HepG2 (cell line): ENCODE results near the gene C1S. TPM values are rescaled to one million over a fixed set of nuclear protein-coding genes. Genes with fewer than 3 reads are reported as not detected.

Experiments
- DR1 ChIP-seq: sonication (generic); formaldehyde crosslinking; IDR thresholded peaks from 2 replicates; pipeline ENCODE4 v1.8.0; 2021; ENCODE audit warnings: mild to moderate bottlenecking, missing genetic modification reagents, inconsistent platforms
- EP300 ChIP-seq, 3 experiments: sonication (generic) in 1 of 3; formaldehyde crosslinking in 1 of 3; IDR thresholded peaks; 2 replicates each; pipeline versions ENCODE4 v1.5.1 to v1.6.1; 2011 to 2020; ENCODE audit warnings: low read depth in 2 of 3, low read length in 2 of 3, borderline replicate concordance in 1 of 3, improper control_type of control experiment in 1 of 3, mild to moderate bottlenecking in 1 of 3, missing genetic modification reagents in 1 of 3, moderate library complexity in 1 of 3
- FOXP4 ChIP-seq: sonication (generic); formaldehyde crosslinking; IDR thresholded peaks from 2 replicates; pipeline ENCODE4 v1.4.0; 2020; ENCODE audit warnings: missing genetic modification reagents
- HDAC1 ChIP-seq: sonication (generic); formaldehyde crosslinking; IDR thresholded peaks from 2 replicates; pipeline ENCODE4 v1.5.1; 2020; ENCODE audit warnings: mild to moderate bottlenecking, missing genetic modification reagents
- MIXL1 ChIP-seq: IDR thresholded peaks from 2 replicates; pipeline ENCODE4 v1.6.1; 2016
- PRDM10 ChIP-seq: sonication (generic); formaldehyde crosslinking; IDR thresholded peaks from 2 replicates; pipeline ENCODE4 v1.4.0; 2020; ENCODE audit warnings: low read depth, missing genetic modification reagents
- RBM39 ChIP-seq: fragments of 200-400 bp; formaldehyde crosslinking; IDR thresholded peaks from one replicate; pipeline ENCODE4 v1.6.1; 2018; ENCODE audit warnings: antibody characterized with exemption, mild to moderate bottlenecking, low read depth, low read length; ENCODE audit not compliant: poor library complexity, severe bottlenecking
- TRAFD1 ChIP-seq: sonication (generic); formaldehyde crosslinking; IDR thresholded peaks from 2 replicates; pipeline ENCODE4 v1.5.1; 2020; ENCODE audit warnings: missing genetic modification reagents, mild to moderate bottlenecking, borderline replicate concordance
- ZNF253 ChIP-seq: sonication (generic); formaldehyde crosslinking; IDR thresholded peaks from 2 replicates; pipeline ENCODE4 v1.8.0; 2022; ENCODE audit warnings: mild to moderate bottlenecking, missing genetic modification reagents, borderline replicate concordance
- ZNF280D ChIP-seq: sonication (generic); formaldehyde crosslinking; IDR thresholded peaks from 2 replicates; pipeline ENCODE4 v1.5.1; 2020; ENCODE audit warnings: mild to moderate bottlenecking, missing genetic modification reagents
- ZNF543 ChIP-seq: sonication (generic); formaldehyde crosslinking; IDR thresholded peaks from 2 replicates; pipeline ENCODE4 v1.4.0; 2020; ENCODE audit warnings: mild to moderate bottlenecking, missing genetic modification reagents
- ZNF547 ChIP-seq: sonication (generic); formaldehyde crosslinking; IDR thresholded peaks from 2 replicates; pipeline ENCODE4 v1.5.1; 2020; ENCODE audit warnings: mild to moderate bottlenecking, missing genetic modification reagents
- ZNF550 ChIP-seq: sonication (generic); formaldehyde crosslinking; IDR thresholded peaks from 2 replicates; pipeline ENCODE4 v1.4.0; 2020; ENCODE audit warnings: mild to moderate bottlenecking, missing genetic modification reagents, borderline replicate concordance
- ZNF746 ChIP-seq: sonication (generic); formaldehyde crosslinking; IDR thresholded peaks from 2 replicates; pipeline ENCODE4 v1.8.0; 2022; ENCODE audit warnings: mild to moderate bottlenecking, missing genetic modification reagents
- ZNF770 ChIP-seq: sonication (generic); formaldehyde crosslinking; IDR thresholded peaks from 2 replicates; pipeline ENCODE4 v1.5.0; 2020; ENCODE audit warnings: mild to moderate bottlenecking, missing genetic modification reagents
- ZNF883 ChIP-seq: sonication (generic); formaldehyde crosslinking; IDR thresholded peaks from 2 replicates; pipeline ENCODE4 v1.5.1; 2020; ENCODE audit warnings: mild to moderate bottlenecking, missing genetic modification reagents; ENCODE audit errors: not compliant biosample characterization
- polyA plus RNA-seq, 8 experiments: library from polyadenylated mRNA; depleted of rRNA in 3 of 8; stranded (reverse) in 7 of 8; unstranded in 1 of 8; fragments of >200 nt; fragmentation: Illumina TruSeq in 4 of 8; extraction: Trizol in 4 of 8; gene quantifications; 2 replicates each; pipeline versions ENCODE4 v1.2.1 to v1.2.3, GENCODE V29; 2011 to 2016; ENCODE audit warnings: low read depth in 4 of 8, missing spikeins in 1 of 8, mixed read lengths in 1 of 8; ENCODE audit not compliant: insufficient read depth in 1 of 8
- total RNA-seq, 5 experiments: library from RNA; depleted of rRNA; stranded (reverse); fragments of >200 nt; fragmentation: Illumina TruSeq; extraction: Trizol; gene quantifications; 2 replicates each; pipeline ENCODE4 v1.2.3, GENCODE V29; 2016; ENCODE audit warnings: low read depth in 1 of 5

C1S gene
- total and polyA plus RNA-seq, 2 of the 13 experiments (the other 11 are each of a cell fraction or from before 2014, with no cell fraction given): 14.5 to 18.2 TPM

- TF ChIP-seq ZNF280D (CRISPR knock-in tag): no peak
- no peak for TF ChIP-seq ZNF547 (CRISPR knock-in tag)
- no peak for TF ChIP-seq RBM39
- no peak for TF ChIP-seq ZNF253
- peak; percentile 94 for TF ChIP-seq ZNF770 (CRISPR knock-in tag)
- no peak for TF ChIP-seq ZNF746 (CRISPR knock-in tag)
- TF ChIP-seq TRAFD1 (CRISPR knock-in tag): no peak
- TF ChIP-seq HDAC1 (CRISPR knock-in tag): 0 out of 2 replicates have a peak, but pooled peaks have one; percentile 10
- TF ChIP-seq PRDM10 (CRISPR knock-in tag): no peak
- 0 out of 4 replicates have a peak, but pooled peaks of 1 of the 2 experiments have one; percentile 39 for TF ChIP-seq EP300 (IDR thresholded peaks at IDR 0.05; ENCODE audit: low read depth in 2 of 2, low read length in 2 of 2)
- no peak for TF ChIP-seq EP300 (CRISPR knock-in tag; IDR thresholded peaks at IDR 0.05; ENCODE audit: borderline replicate concordance)
- no peak for TF ChIP-seq ZNF543 (CRISPR knock-in tag)
- no peak for TF ChIP-seq DR1 (CRISPR knock-in tag)
- no peak for TF ChIP-seq ZNF550 (CRISPR knock-in tag)
- 0 out of 2 replicates have a peak, but pooled peaks have one; percentile 31 for TF ChIP-seq FOXP4 (CRISPR knock-in tag)
- no peak for TF ChIP-seq MIXL1 (CRISPR knock-in tag)
- no peak for TF ChIP-seq ZNF883 (CRISPR knock-in tag)
These were observed 738 bp upstream of the C1S start (continued) for GRCh38 chr12:7059780-7060179.
